Measurements from ENCODE around the gene ZBTB12.

Gene ZBTB12

GRCh38 chr6:31948306-31948705, 46.4 kb upstream of the ZBTB12 start:
- TF ChIP-seq KLF16 (tag by site-specific recombination; IDR thresholded peaks at IDR 0.05) (no peak), BCL6B (tag by site-specific recombination; IDR thresholded peaks at IDR 0.05) (no peak), ZBTB17 (tag by site-specific recombination; IDR thresholded peaks at IDR 0.05) (no peak), BCL11A (tag by site-specific recombination; IDR thresholded peaks at IDR 0.05; ENCODE audit: low read depth) (no peak), RBAK (tag by site-specific recombination; IDR thresholded peaks at IDR 0.05) (no peak), SCRT2 (tag by site-specific recombination; IDR thresholded peaks at IDR 0.05) (no peak), AEBP2 (tag by site-specific recombination; IDR thresholded peaks at IDR 0.05; ENCODE audit: borderline replicate concordance) (no peak), ZNF274 (IDR thresholded peaks at IDR 0.05; ENCODE audit: low read length) (no peak), ZNF274 (tag by site-specific recombination; IDR thresholded peaks at IDR 0.05; ENCODE audit: borderline replicate concordance) (no peak), ZNF280D (tag by site-specific recombination; IDR thresholded peaks at IDR 0.05) (no peak)
- H3K4me3 ChIP-seq (ENCODE audit: low read depth, low read length): no peak overlapping the region
- CTCF ChIA-PET: interaction anchor here (0.6 to 0.7 kb wide), 2 partner anchors 148 to 157 kb away, joined by 3 read pairs; no protein-coding TSS in a partner anchor
- peaks cover 0 to 28% of the 10 kb centered on the region in 2 experiments; a peak in 1 of 3 replicates for H3K36me3 ChIP-seq (ENCODE audit: control insufficient read depth in 2 of 2, insufficient read depth in 1 of 2, low read length in 2 of 2)
- no peaks in the 10 kb centered on the region for H3K4me1 ChIP-seq (ENCODE audit: control insufficient read depth, insufficient read depth, low read length)
- no peak overlapping the region for H3K27ac ChIP-seq (ENCODE audit: extremely low read depth, low read depth, low read length)
- POLR2A ChIA-PET: interaction anchor here (0.6 to 1.9 kb wide), 9 partner anchors 10 to 155 kb away, joined by 3 to 9 read pairs (median 3); partner anchors contain the start of genes DXO and NEU1
- H3K9me3 ChIP-seq (ENCODE audit: control insufficient read depth, insufficient read depth, low read depth, low read length): no peaks in the 10 kb centered on the region

GRCh38 chr6:31947864-31948263, 46.0 kb upstream of the ZBTB12 start:
- no peaks in the 10 kb centered on the region for H3K9me3 ChIP-seq (ENCODE audit: control insufficient read depth, insufficient read depth, low read depth, low read length)
- POLR2A ChIA-PET: interaction anchor here (1.0 to 1.9 kb wide), 4 partner anchors 17 to 85 kb away, joined by 3 to 8 read pairs (median 3); partner anchors contain the start of genes DXO and NEU1
- no peak overlapping the region for H3K4me3 ChIP-seq (ENCODE audit: low read depth, low read length)
- no peak for TF ChIP-seq ZNF391 (tag by site-specific recombination; IDR thresholded peaks at IDR 0.05; ENCODE audit: borderline replicate concordance, low read depth)
- no peak for TF ChIP-seq ZNF37A (tag by site-specific recombination; IDR thresholded peaks at IDR 0.05)
- TF ChIP-seq ZNF132 (tag by site-specific recombination; IDR thresholded peaks at IDR 0.05; ENCODE audit: borderline replicate concordance): no peak
- TF ChIP-seq GLI2 (tag by site-specific recombination; IDR thresholded peaks at IDR 0.05; ENCODE audit: borderline replicate concordance, low read depth): no peak
- TF ChIP-seq ZNF416 (tag by site-specific recombination; IDR thresholded peaks at IDR 0.05): no peak
- TF ChIP-seq ZNF157 (tag by site-specific recombination; IDR thresholded peaks at IDR 0.05): no peak
- no peak for TF ChIP-seq BCL11A (tag by site-specific recombination; IDR thresholded peaks at IDR 0.05; ENCODE audit: low read depth)
- TF ChIP-seq ZNF660 (tag by site-specific recombination; IDR thresholded peaks at IDR 0.05): no peak
- no peak for TF ChIP-seq SCRT1 (tag by site-specific recombination; IDR thresholded peaks at IDR 0.05; ENCODE audit: borderline replicate concordance)
- TF ChIP-seq ZEB2 (tag by site-specific recombination; IDR thresholded peaks at IDR 0.05): no peak
- TF ChIP-seq ZNF549 (tag by site-specific recombination; IDR thresholded peaks at IDR 0.05): no peak
- TF ChIP-seq ZNF184 (tag by site-specific recombination; IDR thresholded peaks at IDR 0.05): no peak
- no peak for TF ChIP-seq MYNN (tag by site-specific recombination; IDR thresholded peaks at IDR 0.05; ENCODE audit: borderline replicate concordance)
- TF ChIP-seq SETDB1 (IDR thresholded peaks at IDR 0.05; ENCODE audit: insufficient read length, low read length): no peak
- peaks cover 0 to 24% of the 10 kb centered on the region in 2 experiments; a peak in 1 of 3 replicates for H3K36me3 ChIP-seq (ENCODE audit: control insufficient read depth in 2 of 2, insufficient read depth in 1 of 2, low read length in 2 of 2)
- CTCF ChIA-PET: interaction anchor here (0.6 to 0.7 kb wide), 3 partner anchors 149 to 1007 kb away, joined by 3 to 5 read pairs (median 3); no protein-coding TSS in a partner anchor
- H3K27ac ChIP-seq (ENCODE audit: extremely low read depth, low read depth, low read length): no peak overlapping the region
- H3K4me1 ChIP-seq (ENCODE audit: control insufficient read depth, insufficient read depth, low read length): no peaks in the 10 kb centered on the region
